GM12878 (cell line): ENCODE measurements around the gene VMP1. TPM values are rescaled to one million over a fixed set of nuclear protein-coding genes. Genes with fewer than 3 reads are reported as not detected.
A peak's percentile ranks its signal among the peaks of the same experiment; 100 is the strongest.

Source experiments
- ATAC-seq: fragments of 200-7000 bp; cut with Tn5 transposase; 3 replicates; pipeline ENCODE4 v1.9.1; 2020; ENCODE audit warnings: mild to moderate bottlenecking, moderate library complexity
- BruUV-seq: library from RNA; stranded (reverse); fragments of 400-500 nt; replicated peaks from 2 replicates; lab custom pipeline; 2021; lab: Mats Ljungman, UMichigan
- CTCF ChIA-PET: fragments of 300-600 bp; sonication (Branson Sonifier 250); formaldehyde crosslinking; extraction: SDS; loops from one replicate; lab custom pipeline; 2021; ENCODE audit warnings: inconsistent platforms; lab: Yijun Ruan, JAX
- POLR2A ChIA-PET: fragments of 350-600 bp; formaldehyde crosslinking; extraction: SDS; loops from one replicate; lab custom pipeline; 2021; ENCODE audit warnings: inconsistent platforms; lab: Charles Lee
- RAD21 ChIA-PET: fragments of 300-600 bp; sonication (Branson Sonifier 250); formaldehyde crosslinking; loops from one replicate; lab custom pipeline; 2023; ENCODE audit warnings: antibody characterized with exemption; ENCODE audit not compliant: unreplicated experiment; lab: Charles Lee
- SMC1A ChIA-PET: fragments of 300-600 bp; sonication (Branson Sonifier 250); formaldehyde crosslinking; loops from one replicate; lab custom pipeline; 2023; ENCODE audit not compliant: unreplicated experiment, uncharacterized antibody; lab: Charles Lee
- DNase-seq: peaks from one replicate; pipeline ENCODE4 v3.0.0-alpha.2; 2011; ENCODE audit warnings: low read depth, low spot score
- FAIRE-seq: peaks from 3 replicates; lab custom pipeline; 2011; peaks lifted over from hg19 to GRCh38; lab: Jason Lieb, UNC
- H2AFZ ChIP-seq: 2 replicates; pipeline ENCODE4 v1.6.0; 2011; ENCODE audit warnings: low read depth, low read length, control low read depth; ENCODE audit not compliant: control insufficient read depth
- H3K27ac ChIP-seq: 2 replicates; pipeline ENCODE4 v1.5.1; 2011; ENCODE audit warnings: control low read depth; ENCODE audit not compliant: control insufficient read depth, insufficient read depth
- H3K27me3 ChIP-seq, 2 experiments: replicated peaks in 1 of 2; 2 replicates each; pipeline versions ENCODE4 v1.6.0 to v1.6.1; 2011; ENCODE audit warnings: low read length in 1 of 2; ENCODE audit not compliant: control insufficient read depth in 2 of 2, insufficient read depth in 2 of 2
- H3K36me3 ChIP-seq, 2 experiments: 2 replicates each; pipeline ENCODE4 v1.5.1; 2011; ENCODE audit warnings: low read length in 1 of 2; ENCODE audit not compliant: control insufficient read depth in 2 of 2, insufficient read depth in 2 of 2
- H3K4me1 ChIP-seq: 2 replicates; pipeline ENCODE4 v1.6.1; 2011; ENCODE audit warnings: mild to moderate bottlenecking, low read length, moderate library complexity, mixed read lengths; ENCODE audit not compliant: control insufficient read depth, insufficient read depth
- H3K4me2 ChIP-seq: 2 replicates; pipeline ENCODE4 v1.6.0; 2011; ENCODE audit warnings: control low read depth; ENCODE audit not compliant: control insufficient read depth, insufficient read depth
- H3K4me3 ChIP-seq: fragments of 200-600 bp; sonication (generic); 2 replicates; pipeline ENCODE4 v1.5.1; 2016
- H3K79me2 ChIP-seq: 2 replicates; pipeline ENCODE4 v1.6.0; 2011; ENCODE audit warnings: low read length; ENCODE audit not compliant: control insufficient read depth, insufficient read depth
- H3K9ac ChIP-seq: 2 replicates; pipeline ENCODE4 v1.8.0; 2011; ENCODE audit warnings: low read length, control low read depth, mixed read lengths; ENCODE audit not compliant: control insufficient read depth, insufficient read depth
- H3K9me3 ChIP-seq: replicated peaks from 3 replicates; pipeline ENCODE4 v1.5.1; 2011; ENCODE audit warnings: mild to moderate bottlenecking, low read length; ENCODE audit not compliant: control insufficient read depth, insufficient read depth
- H4K20me1 ChIP-seq: 2 replicates; pipeline ENCODE4 v1.6.0; 2011; ENCODE audit not compliant: control insufficient read depth, insufficient read depth
- ATF2 ChIP-seq: IDR thresholded peaks from 2 replicates; pipeline ENCODE4 v1.6.1; 2012; ENCODE audit warnings: low read length, inconsistent platforms
- ATF7 ChIP-seq: fragments of 450-650 bp; IDR thresholded peaks from 2 replicates; pipeline ENCODE4 v1.6.1; 2016; ENCODE audit warnings: low read depth, mild to moderate bottlenecking
- BCL11A ChIP-seq: IDR thresholded peaks from 2 replicates; pipeline ENCODE4 v1.6.1; 2011; ENCODE audit warnings: low read depth, low read length
- CBFB ChIP-seq: IDR thresholded peaks from 2 replicates; pipeline ENCODE4 v1.6.1; 2016; ENCODE audit warnings: antibody characterized with exemption, low read depth
- CHD2 ChIP-seq: IDR thresholded peaks from 2 replicates; pipeline ENCODE4 v1.6.1; 2011; ENCODE audit warnings: low read depth, low read length, improper control_type of control experiment, borderline replicate concordance
- CREM ChIP-seq: IDR thresholded peaks from 2 replicates; pipeline ENCODE4 v1.6.1; 2014; ENCODE audit warnings: antibody characterized with exemption, low read depth
- ETV6 ChIP-seq, 2 experiments: fragments of 450-650 bp in 1 of 2; IDR thresholded peaks in 1 of 2; conservative IDR thresholded peaks in 1 of 2; 2 replicates each; pipeline ENCODE4 v1.6.1; 2014; ENCODE audit warnings: antibody characterized with exemption in 1 of 2, borderline replicate concordance in 1 of 2, low read depth in 1 of 2, mild to moderate bottlenecking in 1 of 2, moderate library complexity in 1 of 2
- FOXM1 ChIP-seq: IDR thresholded peaks from 2 replicates; pipeline ENCODE4 v1.6.1; 2012; ENCODE audit warnings: low read depth, mild to moderate bottlenecking, inconsistent platforms, low read length, moderate library complexity
- IRF3 ChIP-seq: fragments of 450-650 bp; IDR thresholded peaks from 2 replicates; pipeline ENCODE4 v1.6.1; 2014; ENCODE audit warnings: mild to moderate bottlenecking
- MEF2B ChIP-seq: fragments of 450-650 bp; IDR thresholded peaks from 2 replicates; pipeline ENCODE4 v1.6.1; 2018; ENCODE audit warnings: mild to moderate bottlenecking, moderate library complexity; ENCODE audit not compliant: partially characterized antibody, poor library complexity, severe bottlenecking
- MTA2 ChIP-seq: fragments of 450-650 bp; IDR thresholded peaks from 2 replicates; pipeline ENCODE4 v1.6.1; 2016; ENCODE audit warnings: low read depth, mild to moderate bottlenecking, moderate library complexity
- NFIC ChIP-seq: IDR thresholded peaks from 2 replicates; pipeline ENCODE4 v1.6.1; 2012; ENCODE audit warnings: low read depth, mild to moderate bottlenecking, inconsistent platforms, low read length, moderate library complexity
- NFXL1 ChIP-seq: fragments of 450-650 bp; IDR thresholded peaks from 2 replicates; pipeline ENCODE4 v1.6.1; 2017; ENCODE audit warnings: antibody characterized with exemption, mild to moderate bottlenecking, borderline replicate concordance
- RB1 ChIP-seq: fragments of 450-650 bp; formaldehyde crosslinking; IDR thresholded peaks from 2 replicates; pipeline ENCODE4 v1.6.1; 2017; ENCODE audit warnings: mild to moderate bottlenecking, borderline replicate concordance
- RELB ChIP-seq: fragments of 450-650 bp; IDR thresholded peaks from 2 replicates; pipeline ENCODE4 v1.6.1; 2017; ENCODE audit warnings: low read depth, mild to moderate bottlenecking, moderate library complexity
- SMC3 ChIP-seq: IDR thresholded peaks from 2 replicates; pipeline ENCODE4 v1.6.1; 2011; ENCODE audit warnings: low read length, improper control_type of control experiment, borderline replicate concordance
- SP1 ChIP-seq: IDR thresholded peaks from one replicate; pipeline ENCODE4 v1.6.1; 2011; ENCODE audit warnings: low read depth, low read length
- SPI1 ChIP-seq: IDR thresholded peaks from 2 replicates; pipeline ENCODE4 v1.6.1; 2011; ENCODE audit warnings: low read depth, mild to moderate bottlenecking, low read length, moderate library complexity, borderline replicate concordance; ENCODE audit not compliant: insufficient read depth
- TCF7 ChIP-seq: IDR thresholded peaks from 2 replicates; pipeline ENCODE4 v1.6.1; 2014; ENCODE audit warnings: antibody characterized with exemption, borderline replicate concordance
- ZBED1 ChIP-seq: IDR thresholded peaks from 2 replicates; pipeline ENCODE4 v1.6.1; 2016; ENCODE audit warnings: borderline replicate concordance
- ZNF24 ChIP-seq: fragments of 450-650 bp; IDR thresholded peaks from 2 replicates; pipeline ENCODE4 v1.6.1; 2017; ENCODE audit warnings: antibody characterized with exemption, mild to moderate bottlenecking
- WGBS: methylation state at CpG from one replicate; pipeline ENCODE4 v1.1.6; 2016; ENCODE audit warnings: low lambda C conversion rate; ENCODE audit not compliant: insufficient replicate concordance, insufficient coverage; ENCODE audit errors: missing lambda C conversion rate; 5-methylcytosine and 5-hydroxymethylcytosine counted together
- in situ Hi-C: fragments of 300-500 bp; cut with MboI; formaldehyde crosslinking; loops from 9 replicates; pipeline ENCODE4 v1.14.3; 2018; ENCODE audit warnings: mixed read lengths
- intact Hi-C: fragments of 100-400 bp; cut with micrococcal nuclease; formaldehyde crosslinking; loops from one replicate; pipeline ENCODE4 v1.14.2; 2022; ENCODE audit not compliant: unreplicated experiment
- polyA plus RNA-seq, 11 experiments: library from polyadenylated mRNA; depleted of rRNA in 4 of 11; unstranded in 6 of 11; stranded (reverse) in 5 of 11; fragments of >200 nt; fragmentation: Nextera tagmentation in 4 of 11; fragmentation: Illumina TruSeq in 1 of 11; extraction: Ambion mirVana in 4 of 11; extraction: Trizol in 1 of 11; gene quantifications; 1 replicate in 1 of 11; 2 replicates in 10 of 11; pipeline versions ENCODE4 v1.2.1 to v1.2.3, GENCODE V29; 2011 to 2016; ENCODE audit warnings: inconsistent platforms in 2 of 11, missing spikeins in 2 of 11, low read depth in 1 of 11
- total RNA-seq, 4 experiments: library from RNA; depleted of rRNA in 3 of 4; stranded (reverse); fragments of >200 nt in 3 of 4; fragmentation: Illumina TruSeq in 1 of 4; extraction: Trizol in 1 of 4; gene quantifications; 2 replicates each; pipeline versions ENCODE4 v1.2.1 to v1.2.3, GENCODE V29; 2013 to 2021

Gene VMP1
- total and polyA plus RNA-seq, 10 of the 15 experiments (the other 5 are each of a cell fraction or from before 2014, with no cell fraction given): 88.4 to 199 (median 132) TPM

- no peak overlapping the region for H3K4me3 ChIP-seq
- TF ChIP-seq NFIC (peak; percentile 74), TCF7 (0 out of 2 replicates have a peak, but pooled peaks have one; percentile 41), ZBED1 (peak; percentile 53; the same call in 1 of the 2 replicates), CBFB (peak; percentile 76), CHD2 (0 out of 2 replicates have a peak, but pooled peaks have one; percentile 35), SP1 (peak; percentile 16), ATF7 (peak; percentile 42; the same call in 1 of the 2 replicates), RELB (peak; percentile 45; the same call in 1 of the 2 replicates), NFXL1 (no peak), ZNF24 (peak; percentile 29; the same call in 1 of the 2 replicates), SPI1 (no peak), CREM (peak; percentile 62; the same call in 1 of the 2 replicates), MEF2B (peak; percentile 18), MTA2 (peak; percentile 68), IRF3 (no peak), RB1 (no peak), SMC3 (0 out of 2 replicates have a peak, but pooled peaks have one; percentile 17), FOXM1 (peak; percentile 77; the same call in 1 of the 2 replicates), BCL11A (0 out of 2 replicates have a peak, but pooled peaks have one; percentile 33), ETV6 (conservative IDR thresholded peaks at IDR 0.05 in 1 of 2, IDR thresholded peaks at IDR 0.05 in 1 of 2; ENCODE audit: borderline replicate concordance in 1 of 2, low read depth in 1 of 2) (peak in 1 of 2 experiments; percentile 12; a peak in 1 of 4 replicates), ATF2 (no peak)
Measured at GRCh38 chr17:59848778-59849177, 141.3 kb downstream of the VMP1 start.

More at GRCh38 chr17:59848778-59849177, 141.3 kb downstream of the VMP1 start:
- Histone ChIP-seq H2AFZ (no peak overlapping the region; the same call in 1 of the 2 replicates), H3K27me3 (no peaks in the 10 kb centered on the region), H3K9me3 (no peaks in the 10 kb centered on the region), H3K4me2 (peak overlapping the region; percentile 69), H3K27ac (peak overlapping the region; percentile 82), H4K20me1 (no peaks in the 10 kb centered on the region), H3K36me3 (no peaks in the 10 kb centered on the region), H3K9ac (peak overlapping the region; percentile 4; the same call in 1 of the 2 replicates), H3K4me1 (peaks cover 47% of the 10 kb centered on the region), H3K79me2 (no peaks in the 10 kb centered on the region; the same call in 1 of the 2 replicates)
- in situ Hi-C loops: no loop called here
- ChIA-PET CTCF (interaction anchor here (0.8 to 2.9 kb wide), 10 partner anchors 9 to 92 kb away, joined by 3 to 9 read pairs (median 5); no protein-coding TSS in a partner anchor), RAD21 (interaction anchor here (0.7 to 8.4 kb wide), 9 partner anchors 8 to 99 kb away, joined by 3 to 149 read pairs (median 11); no protein-coding TSS in a partner anchor), POLR2A (interaction anchor here (0.6 to 13.3 kb wide), 9 partner anchors 9 to 96 kb away, joined by 3 to 332 read pairs (median 4); no protein-coding TSS in a partner anchor), SMC1A (interaction anchor here (0.6 to 12.6 kb wide), 13 partner anchors 8 to 95 kb away, joined by 3 to 143 read pairs (median 8); partner anchors contain the start of genes RPS6KB1 and TUBD1)
- 1% methylated on average over 7 of the region's 7 CpGs for WGBS
- FAIRE-seq (no peak), DNase-seq (no peak), ATAC-seq (peak; percentile 69)
- intact Hi-C loops: no loop called here
- BruUV-seq: no TSS peak
